ENCODE results near the gene IL36RN. TPM values are rescaled to one million over a fixed set of nuclear protein-coding genes. Genes with fewer than 3 reads are reported as not detected.

Gene IL36RN
- total and polyA plus RNA-seq, 2 experiments from 2014 or later = not detected

DNA sequence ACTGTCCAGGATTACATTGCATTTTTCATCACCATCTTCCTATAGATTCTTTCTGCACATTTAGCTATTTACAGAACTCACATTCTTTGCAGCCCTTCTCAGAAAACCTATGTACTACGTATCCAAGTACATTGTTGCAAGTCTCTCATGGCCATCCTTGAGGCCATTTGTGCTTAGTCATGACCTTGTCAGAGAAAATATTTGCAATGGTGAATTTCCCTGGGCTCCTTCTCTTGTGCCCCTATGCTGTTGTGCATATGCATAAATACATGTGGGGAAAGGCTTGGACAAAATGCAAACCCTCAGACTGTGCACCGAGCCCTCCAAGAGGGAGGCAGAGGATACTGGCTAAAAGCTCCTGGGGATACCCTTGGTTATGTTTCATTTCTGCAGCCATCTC is 34.2 kb upstream of the IL36RN start:
- Histone ChIP-seq H3K9me3 (ENCODE audit: low read depth) (no peaks in the 10 kb centered on the region), H3K36me3 (no peaks in the 10 kb centered on the region), H3K4me1 (ENCODE audit: low read depth) (no peaks in the 10 kb centered on the region), H3K4me3 (no peak overlapping the region), H3K27me3 (no peaks in the 10 kb centered on the region), H3K27ac (no peak overlapping the region)
- TF ChIP-seq, protein P1, sequence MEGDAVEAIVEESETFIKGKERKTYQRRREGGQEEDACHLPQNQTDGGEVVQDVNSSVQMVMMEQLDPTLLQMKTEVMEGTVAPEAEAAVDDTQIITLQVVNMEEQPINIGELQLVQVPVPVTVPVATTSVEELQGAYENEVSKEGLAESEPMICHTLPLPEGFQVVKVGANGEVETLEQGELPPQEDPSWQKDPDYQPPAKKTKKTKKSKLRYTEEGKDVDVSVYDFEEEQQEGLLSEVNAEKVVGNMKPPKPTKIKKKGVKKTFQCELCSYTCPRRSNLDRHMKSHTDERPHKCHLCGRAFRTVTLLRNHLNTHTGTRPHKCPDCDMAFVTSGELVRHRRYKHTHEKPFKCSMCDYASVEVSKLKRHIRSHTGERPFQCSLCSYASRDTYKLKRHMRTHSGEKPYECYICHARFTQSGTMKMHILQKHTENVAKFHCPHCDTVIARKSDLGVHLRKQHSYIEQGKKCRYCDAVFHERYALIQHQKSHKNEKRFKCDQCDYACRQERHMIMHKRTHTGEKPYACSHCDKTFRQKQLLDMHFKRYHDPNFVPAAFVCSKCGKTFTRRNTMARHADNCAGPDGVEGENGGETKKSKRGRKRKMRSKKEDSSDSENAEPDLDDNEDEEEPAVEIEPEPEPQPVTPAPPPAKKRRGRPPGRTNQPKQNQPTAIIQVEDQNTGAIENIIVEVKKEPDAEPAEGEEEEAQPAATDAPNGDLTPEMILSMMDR (IDR thresholded peaks at IDR 0.05; ENCODE audit: low read depth, low read length) = no peak
- no peak for DNase-seq (ENCODE audit: low read depth in 1 of 2, low spot score in 1 of 2)

DNA sequence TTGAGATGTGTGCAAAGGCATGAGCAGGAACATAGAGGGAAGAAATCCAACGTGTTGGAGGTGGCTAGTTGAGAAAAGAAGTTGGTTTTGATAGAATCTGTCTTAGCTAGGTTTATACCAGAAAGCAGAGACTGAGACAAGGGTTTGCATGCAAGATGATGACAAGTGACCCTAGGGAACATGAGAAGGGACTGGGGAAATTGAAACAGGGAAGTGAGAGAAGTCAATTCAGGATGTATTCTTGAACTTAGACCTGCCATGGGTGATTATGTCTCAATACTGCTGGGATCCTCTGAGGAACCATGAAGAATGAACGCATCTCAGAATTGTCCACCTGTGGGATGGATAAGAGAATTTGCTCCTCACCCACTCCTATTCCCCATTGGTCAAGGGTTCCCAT is 33.3 kb upstream of the IL36RN start:
- no peak overlapping the region for H3K4me3 ChIP-seq
- H3K4me1 ChIP-seq (ENCODE audit: low read depth) = no peaks in the 10 kb centered on the region
- no peaks in the 10 kb centered on the region for H3K36me3 ChIP-seq
- H3K27me3 ChIP-seq = no peaks in the 10 kb centered on the region
- no peaks in the 10 kb centered on the region for H3K9me3 ChIP-seq (ENCODE audit: low read depth)
- no peak for DNase-seq (ENCODE audit: low read depth in 1 of 2, low spot score in 1 of 2)
- no peak overlapping the region for H3K27ac ChIP-seq
- TF ChIP-seq, protein P1 (IDR thresholded peaks at IDR 0.05; ENCODE audit: low read depth, low read length) = no peak

DNA sequence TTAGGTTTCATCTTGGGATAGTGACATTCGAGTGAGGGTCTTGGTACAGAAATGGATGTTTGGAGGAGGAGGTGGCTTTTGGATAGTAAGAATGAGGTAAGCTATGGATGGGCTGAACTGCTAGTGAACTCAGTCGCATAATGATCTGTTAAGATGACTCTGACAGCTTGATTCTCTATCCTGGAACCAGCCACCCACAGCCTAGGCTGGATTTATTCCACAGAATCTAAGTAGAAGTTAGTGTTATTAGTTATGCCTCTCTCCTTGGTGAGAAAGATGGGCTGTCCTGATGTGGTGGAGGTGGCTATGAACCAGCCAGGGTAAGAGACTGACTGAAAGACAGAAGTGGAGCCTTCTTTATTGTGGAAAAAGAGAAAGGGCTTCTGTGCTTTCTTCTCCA is 31.3 kb upstream of the IL36RN start:
- Histone ChIP-seq H3K4me3 (no peak overlapping the region), H3K27ac (no peak overlapping the region), H3K36me3 (no peaks in the 10 kb centered on the region), H3K4me1 (ENCODE audit: low read depth) (no peaks in the 10 kb centered on the region), H3K9me3 (ENCODE audit: low read depth) (no peaks in the 10 kb centered on the region), H3K27me3 (no peaks in the 10 kb centered on the region)
- DNase-seq (ENCODE audit: low read depth in 1 of 2, low spot score in 1 of 2) = no peak
- TF ChIP-seq, protein P1 (IDR thresholded peaks at IDR 0.05; ENCODE audit: low read depth, low read length) = no peak

DNA sequence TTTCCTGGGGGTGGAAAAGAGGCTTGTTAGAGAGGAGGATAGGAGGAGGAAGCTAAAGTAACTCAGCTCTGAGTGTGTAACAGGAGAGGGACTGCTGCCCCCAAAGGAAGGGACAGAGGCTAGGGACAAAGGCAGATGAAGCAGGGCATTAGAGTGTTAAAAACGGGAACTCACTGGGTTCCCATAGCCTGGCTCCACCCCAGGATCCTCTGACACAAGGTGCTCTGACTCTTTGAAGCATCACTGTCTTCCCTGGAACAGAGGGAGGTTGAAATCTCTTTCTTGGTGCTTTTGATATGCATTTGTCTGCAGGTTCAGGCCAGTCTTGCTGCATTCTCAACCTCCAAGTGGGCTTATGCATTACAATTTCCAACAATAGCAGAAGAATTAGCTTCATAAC is 30.9 kb upstream of the IL36RN start:
- Histone ChIP-seq H3K4me1 (ENCODE audit: low read depth) (no peaks in the 10 kb centered on the region), H3K27me3 (no peaks in the 10 kb centered on the region), H3K9me3 (ENCODE audit: low read depth) (no peaks in the 10 kb centered on the region), H3K4me3 (no peak overlapping the region), H3K27ac (no peak overlapping the region), H3K36me3 (no peaks in the 10 kb centered on the region)
- no peak for DNase-seq (ENCODE audit: low read depth in 1 of 2, low spot score in 1 of 2)
- TF ChIP-seq, protein P1 (IDR thresholded peaks at IDR 0.05; ENCODE audit: low read depth, low read length) = no peak

DNA sequence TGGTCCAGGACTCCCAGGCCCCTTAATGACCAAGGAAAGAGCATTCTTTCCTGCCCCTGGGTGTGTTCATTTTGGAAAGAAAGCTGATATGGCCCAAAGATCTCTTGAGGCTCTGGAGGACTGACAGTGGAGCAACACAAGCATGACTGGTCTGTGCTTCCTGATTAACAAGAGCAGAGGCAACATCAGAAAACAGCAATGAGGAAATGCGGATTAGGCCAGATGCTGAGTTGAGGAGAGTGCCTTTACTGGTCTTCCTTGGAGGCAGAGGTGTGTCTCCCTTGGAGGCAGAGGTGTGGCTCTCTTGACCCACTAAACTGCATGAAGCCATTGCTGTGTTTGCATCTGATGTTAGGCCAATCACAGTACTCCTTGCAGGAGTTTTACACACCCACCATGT is 26.3 kb upstream of the IL36RN start:
- H3K36me3 ChIP-seq = no peaks in the 10 kb centered on the region
- no peak for DNase-seq (ENCODE audit: low read depth in 1 of 2, low spot score in 1 of 2)
- H3K27ac ChIP-seq = no peak overlapping the region
- TF ChIP-seq, protein P1 (IDR thresholded peaks at IDR 0.05; ENCODE audit: low read depth, low read length) = no peak
- no peaks in the 10 kb centered on the region for H3K27me3 ChIP-seq
- H3K9me3 ChIP-seq (ENCODE audit: low read depth) = no peaks in the 10 kb centered on the region
- H3K4me1 ChIP-seq (ENCODE audit: low read depth) = no peaks in the 10 kb centered on the region
- H3K4me3 ChIP-seq = no peak overlapping the region

DNA sequence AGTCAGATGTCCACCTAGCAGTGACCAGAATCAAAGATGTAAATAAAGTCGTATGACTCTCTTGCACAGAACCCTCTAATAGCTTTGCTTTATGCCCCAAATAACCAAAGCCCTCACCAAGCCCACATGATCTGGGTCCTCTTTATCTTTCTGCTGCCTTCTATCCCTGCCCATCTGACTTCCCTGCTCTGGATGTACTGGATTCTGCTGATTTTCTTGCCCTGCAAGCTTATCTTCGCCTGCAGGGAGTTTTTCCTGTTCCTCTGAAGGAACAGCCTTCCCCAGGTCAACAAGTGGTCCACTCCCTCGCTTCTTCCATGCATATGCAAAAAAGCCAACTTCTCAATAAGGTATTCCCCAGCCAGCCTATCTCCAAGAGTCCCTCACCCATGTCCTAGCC is 25.0 kb upstream of the IL36RN start:
- Histone ChIP-seq H3K9me3 (ENCODE audit: low read depth) (no peaks in the 10 kb centered on the region), H3K27me3 (no peaks in the 10 kb centered on the region), H3K4me3 (no peak overlapping the region), H3K36me3 (no peaks in the 10 kb centered on the region), H3K27ac (no peak overlapping the region), H3K4me1 (ENCODE audit: low read depth) (no peaks in the 10 kb centered on the region)
- TF ChIP-seq, protein P1 (IDR thresholded peaks at IDR 0.05; ENCODE audit: low read depth, low read length) = no peak
- DNase-seq (ENCODE audit: low read depth in 1 of 2, low spot score in 1 of 2) = no peak

All from cardiac muscle cell (in vitro differentiated cells and primary cell).